Measurements from ENCODE around the gene LCE6A. TPM values are rescaled to one million over a fixed set of nuclear protein-coding genes. Genes with fewer than 3 reads are reported as not detected.

The LCE6A gene
- not detected for total RNA-seq

- H3K9me3 ChIP-seq, result no peaks in the 10 kb centered on the region
- no peak within 1 kb of the TSS for H3K27ac ChIP-seq
- intact Hi-C loops (cut with DNase I), result no loop called here
- no peak within 1 kb of the TSS for H3K4me3 ChIP-seq
- no peak within 1 kb of the TSS for H3K9ac ChIP-seq (ENCODE audit: low read depth in 2 of 2, low read length in 2 of 2)
- H3K36me3 ChIP-seq, result no peaks in the 10 kb centered on the region
- H3K4me1 ChIP-seq, result no peaks in the 10 kb centered on the region
- no peak for DNase-seq
- no peak for TF ChIP-seq CTCF (IDR thresholded peaks at IDR 0.05)
- no peaks in the 10 kb centered on the region for H3K27me3 ChIP-seq
Measured at GRCh38 chr1:152842556-152842955, at the start of gene LCE6A. TSS of gene LCE6A (plus strand) at chr1:152842856. CDS start at chr1:152843521, 665 bp downstream.

GRCh38 chr1:152795686-152796085, 47.0 kb upstream of the LCE6A start:
- TF ChIP-seq CTCF (IDR thresholded peaks at IDR 0.05), result no peak
- no peaks in the 10 kb centered on the region for H3K9me3 ChIP-seq
- H3K27ac ChIP-seq, result no peak overlapping the region
- no peaks in the 10 kb centered on the region for H3K36me3 ChIP-seq
- H3K4me1 ChIP-seq, result no peaks in the 10 kb centered on the region
- H3K9ac ChIP-seq (ENCODE audit: low read depth in 2 of 2, low read length in 2 of 2), result no peak overlapping the region
- no peak for DNase-seq
- intact Hi-C loops (cut with DNase I), result no loop called here
- no peak overlapping the region for H3K4me3 ChIP-seq
- H3K27me3 ChIP-seq, result no peaks in the 10 kb centered on the region

GRCh38 chr1:152796421-152796820, 46.2 kb upstream of the LCE6A start, which contains the start of gene LCE1D:
TSS of gene LCE1D (plus strand) at chr1:152796721. CDS start at chr1:152797795, 1,074 bp downstream.
- TF ChIP-seq CTCF (IDR thresholded peaks at IDR 0.05), result no peak
- H3K9ac ChIP-seq (ENCODE audit: low read depth in 2 of 2, low read length in 2 of 2), result no peak within 1 kb of the TSS
- no peaks in the 10 kb centered on the region for H3K4me1 ChIP-seq
- H3K36me3 ChIP-seq, result no peaks in the 10 kb centered on the region
- no peaks in the 10 kb centered on the region for H3K27me3 ChIP-seq
- no peak within 1 kb of the TSS for H3K4me3 ChIP-seq
- intact Hi-C loops (cut with DNase I), result no loop called here
- no peak within 1 kb of the TSS for H3K27ac ChIP-seq
- no peak for DNase-seq
- no peaks in the 10 kb centered on the region for H3K9me3 ChIP-seq

GRCh38 chr1:152801333-152801732, 41.3 kb upstream of the LCE6A start:
- Histone ChIP-seq H3K27ac (no peak overlapping the region), H3K9ac (ENCODE audit: low read depth in 2 of 2, low read length in 2 of 2) (no peak overlapping the region), H3K4me3 (no peak overlapping the region), H3K9me3 (no peaks in the 10 kb centered on the region), H3K36me3 (no peaks in the 10 kb centered on the region), H3K27me3 (no peaks in the 10 kb centered on the region), H3K4me1 (no peaks in the 10 kb centered on the region)
- TF ChIP-seq CTCF (IDR thresholded peaks at IDR 0.05), result no peak
- intact Hi-C loops (cut with DNase I), result no loop called here
- DNase-seq, result no peak

GRCh38 chr1:152806576-152806975, 36.1 kb upstream of the LCE6A start, which contains the start of gene LCE1C:
TSS of gene LCE1C (minus strand) at chr1:152806651. CDS start at chr1:152805478, 1,173 bp downstream.
- Histone ChIP-seq H3K4me1 (no peaks in the 10 kb centered on the region), H3K27me3 (no peaks in the 10 kb centered on the region), H3K9me3 (no peaks in the 10 kb centered on the region), H3K36me3 (no peaks in the 10 kb centered on the region), H3K27ac (no peak within 1 kb of the TSS), H3K9ac (ENCODE audit: low read depth in 2 of 2, low read length in 2 of 2) (no peak within 1 kb of the TSS), H3K4me3 (no peak within 1 kb of the TSS)
- intact Hi-C loops (cut with DNase I), result no loop called here
- DNase-seq, result no peak
- TF ChIP-seq CTCF (IDR thresholded peaks at IDR 0.05), result no peak
